Fibroblast of skin of right quadriceps (primary cell): ENCODE results near the gene SSBP4.

Experiments
- DNase-seq: peaks from one replicate; pipeline ENCODE4 v3.0.0-alpha.2; 2013

Gene SSBP4

DNA sequence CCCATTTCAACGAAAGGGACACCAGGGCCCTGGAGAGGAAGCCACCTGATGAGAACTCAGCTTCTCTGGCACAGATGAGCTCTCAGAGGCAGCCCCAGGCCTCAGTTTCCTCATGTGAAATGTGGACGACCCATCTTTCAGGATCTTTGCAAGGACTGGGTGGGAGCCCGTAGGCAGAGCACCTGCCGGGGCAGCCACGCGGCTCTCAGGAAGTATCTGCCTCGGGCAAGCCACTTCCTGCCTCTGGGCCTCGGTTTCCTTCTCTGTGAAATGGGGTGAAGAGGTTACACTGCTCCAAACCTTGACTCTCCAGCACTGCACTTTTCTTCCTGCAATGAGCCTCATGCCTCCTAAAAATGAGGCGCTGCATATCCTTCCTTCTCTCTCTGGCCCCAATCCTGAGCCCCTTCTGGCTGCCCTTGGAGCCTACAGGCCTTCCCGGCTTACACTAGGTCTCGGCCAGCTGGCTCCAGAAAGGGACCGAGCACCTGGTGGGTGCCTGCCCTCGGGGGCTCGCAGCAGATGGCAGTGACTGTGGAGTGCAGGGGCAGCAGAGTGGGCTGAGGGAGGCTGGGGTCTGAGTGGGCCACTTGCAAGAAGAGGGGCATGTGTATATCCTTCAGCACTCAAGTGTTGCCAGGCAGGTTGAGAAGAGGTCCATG is 3.5 kb downstream of the SSBP4 start:
- DNase-seq: no peak

DNA sequence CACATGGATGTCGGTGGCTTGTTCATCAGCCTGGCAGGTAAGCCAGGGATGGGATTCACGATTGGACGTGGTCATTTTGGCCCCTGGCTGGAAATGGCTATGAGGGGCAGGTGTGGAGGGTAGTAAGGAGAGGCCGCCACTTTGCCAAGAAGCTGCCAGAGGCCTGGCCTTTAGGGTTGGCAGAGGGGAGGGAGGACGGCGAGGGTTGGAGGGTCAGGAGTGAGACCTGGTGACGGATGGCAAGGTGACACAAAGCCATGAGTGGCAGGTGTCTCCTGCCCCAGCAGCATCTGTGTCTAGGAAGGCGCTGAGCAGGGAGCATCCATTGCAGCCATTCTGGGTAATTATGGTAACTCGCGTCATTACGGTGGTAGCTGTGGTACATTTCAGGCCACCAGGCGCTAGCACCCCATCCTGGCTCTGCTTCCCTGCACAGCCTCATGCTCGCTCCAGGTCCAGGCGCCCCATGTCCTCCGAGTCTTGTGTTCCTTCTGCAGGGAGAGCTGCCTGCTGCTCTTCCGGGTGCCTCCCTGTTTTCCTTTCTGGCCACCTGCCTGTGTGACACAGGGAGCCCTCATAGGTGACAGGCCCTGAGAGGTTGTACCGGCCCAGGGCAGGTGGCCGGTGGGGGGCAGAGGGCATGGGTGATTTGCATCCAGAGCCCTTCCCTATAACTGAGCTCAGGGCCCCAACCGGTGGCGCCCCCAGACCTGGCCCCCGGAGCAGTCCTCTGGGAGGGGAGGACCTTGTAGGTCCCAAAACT is 4.2 kb downstream of the SSBP4 start:
- no peak for DNase-seq

GRCh38 chr19:18424122-18424889 is 5.1 kb downstream of the SSBP4 start:
- DNase-seq: no peak

GRCh38 chr19:18424890-18425514 is 5.8 kb downstream of the SSBP4 start:
- DNase-seq: no peak

- peak; percentile 72 for DNase-seq
Measured at GRCh38 chr19:18425515-18426415, 6.6 kb downstream of the SSBP4 start.

DNA sequence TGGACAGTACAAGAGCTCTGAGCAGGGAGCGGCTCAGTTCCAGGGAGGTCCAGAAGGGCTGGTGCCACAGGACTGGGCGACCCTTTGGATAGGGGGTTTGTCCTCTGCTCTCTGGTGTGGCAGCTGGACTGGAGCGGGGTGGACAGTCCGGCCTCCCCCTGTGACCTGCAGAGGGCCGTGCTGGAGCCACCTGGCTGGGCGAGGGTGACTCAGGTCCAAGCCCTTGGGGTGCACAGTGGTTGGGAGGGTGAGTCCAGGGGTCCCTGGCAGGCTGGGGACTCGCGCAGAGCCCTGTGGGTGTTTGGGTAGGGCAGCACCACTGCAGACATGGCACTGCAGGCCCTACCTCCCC is 7.2 kb downstream of the SSBP4 start:
- DNase-seq: no peak

GRCh38 chr19:18427080-18427742 is 8.0 kb downstream of the SSBP4 start:
- DNase-seq: no peak

GRCh38 chr19:18427743-18428113 is 8.5 kb downstream of the SSBP4 start:
- no peak for DNase-seq

- no peak for DNase-seq
Measured at GRCh38 chr19:18428173-18428786, 9.1 kb downstream of the SSBP4 start.

- peak; percentile 92 for DNase-seq
Measured at GRCh38 chr19:18428787-18429674, 9.8 kb downstream of the SSBP4 start.

- DNase-seq: no peak
Measured at GRCh38 chr19:18429717-18430416, 10.7 kb downstream of the SSBP4 start.

GRCh38 chr19:18430417-18431144 is 11.4 kb downstream of the SSBP4 start:
- no peak for DNase-seq

GRCh38 chr19:18431351-18432197 is 12.4 kb downstream of the SSBP4 start:
- DNase-seq: no peak

DNA sequence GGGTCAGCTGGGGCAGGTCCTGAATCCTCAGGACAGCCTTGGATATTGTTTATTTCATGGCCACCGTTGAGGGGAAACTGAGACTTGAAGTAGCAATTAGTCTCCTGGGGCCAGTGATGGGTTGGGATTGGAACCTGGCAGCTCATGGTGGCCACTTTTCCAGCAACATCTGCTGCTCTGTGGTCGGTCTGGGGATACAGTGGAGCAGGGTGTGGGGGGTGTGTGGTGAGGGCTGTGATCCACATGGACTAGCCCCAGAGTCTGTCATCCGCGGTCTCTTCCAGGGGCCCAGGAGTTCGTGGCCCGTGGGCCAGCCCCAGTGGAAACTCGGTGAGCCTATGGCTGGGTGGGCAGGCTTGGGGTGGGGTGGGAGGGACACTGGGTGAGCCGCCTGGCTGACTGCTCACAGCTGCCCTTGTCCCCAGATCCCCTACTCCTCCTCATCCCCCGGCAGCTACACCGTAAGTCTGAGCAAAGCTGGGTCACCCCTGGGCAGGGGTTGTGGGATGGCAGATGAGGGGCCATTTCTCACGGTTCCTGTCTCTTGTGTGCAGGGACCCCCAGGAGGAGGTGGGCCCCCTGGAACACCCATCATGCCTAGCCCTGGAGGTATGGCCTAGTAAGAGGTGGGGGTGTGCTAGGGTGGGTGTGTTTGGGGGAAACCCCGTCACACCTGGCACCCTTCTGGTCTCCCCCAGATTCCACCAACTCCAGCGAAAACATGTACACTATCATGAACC is 13.2 kb downstream of the SSBP4 start:
- DNase-seq: no peak

DNA sequence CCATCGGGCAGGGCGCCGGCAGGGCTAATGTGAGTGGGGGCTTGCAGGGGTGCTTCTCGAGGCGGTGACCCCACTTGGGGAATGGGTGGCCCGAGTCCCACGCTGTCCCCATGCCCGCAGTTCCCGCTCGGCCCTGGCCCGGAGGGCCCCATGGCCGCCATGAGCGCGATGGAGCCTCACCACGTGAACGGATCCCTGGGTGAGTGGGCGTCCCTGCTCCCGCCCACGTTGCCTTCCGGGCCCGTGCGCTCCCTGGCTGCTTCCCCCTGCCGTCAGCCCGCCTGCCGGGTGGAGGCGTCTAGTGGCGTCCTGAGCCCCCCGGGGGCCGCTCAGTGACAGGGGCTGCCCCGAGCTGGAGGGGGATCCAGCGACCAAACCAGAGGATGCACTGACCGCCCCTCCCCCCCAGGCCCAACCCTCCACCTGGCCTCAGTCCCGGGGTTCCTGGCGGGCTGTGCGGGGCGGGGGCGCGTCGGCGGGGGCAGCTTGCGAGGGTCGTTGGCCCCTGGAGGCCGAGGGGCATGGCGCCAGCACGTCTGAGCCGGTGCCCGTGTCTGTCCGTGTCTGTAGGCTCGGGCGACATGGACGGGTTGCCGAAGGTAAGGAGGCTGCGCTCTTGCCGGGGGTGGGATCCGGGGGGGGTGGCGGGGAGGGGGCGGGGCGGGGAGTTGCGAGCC is 14.0 kb downstream of the SSBP4 start:
- no peak for DNase-seq

DNA sequence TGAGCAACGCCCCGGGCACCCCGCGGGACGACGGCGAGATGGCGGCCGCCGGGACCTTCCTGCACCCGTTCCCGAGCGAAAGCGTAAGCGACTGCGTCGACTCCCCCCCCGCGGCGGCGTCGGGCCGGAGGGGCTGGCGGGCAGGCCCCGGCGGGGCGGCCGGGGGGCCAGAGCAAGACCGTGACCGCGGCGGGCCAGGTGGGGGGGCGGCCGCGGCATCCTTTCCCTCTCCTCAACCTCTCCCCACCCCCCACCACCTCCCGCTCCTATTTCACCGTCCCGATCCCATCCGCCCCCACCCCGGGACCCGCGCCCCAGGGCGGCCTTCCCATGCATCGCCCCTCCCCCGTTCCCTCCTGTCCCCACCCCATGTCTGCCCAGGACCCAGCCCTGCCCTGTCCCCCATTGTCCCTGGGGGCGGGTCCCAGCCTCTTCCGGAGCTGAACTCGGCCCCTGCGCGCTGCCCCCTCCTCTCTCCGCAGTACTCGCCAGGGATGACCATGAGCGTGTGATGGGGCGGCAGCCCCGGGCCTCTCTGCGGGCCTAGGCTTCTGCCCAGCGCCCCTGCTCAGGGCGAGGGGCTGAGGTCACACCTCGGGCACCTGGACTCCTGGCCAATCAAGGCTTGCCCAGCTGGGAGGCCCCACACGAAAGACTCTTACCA is 14.7 kb downstream of the SSBP4 start:
- no peak for DNase-seq
